Peyer's patch (tissue), 4 donors: ENCODE results near the gene CATSPERE.

Experiments used
- CTCF ChIP-seq, 6 experiments: fragments of 450-650 bp in 4 of 6; fragments of 200-600 bp in 2 of 6; sonication (generic) in 1 of 6; IDR thresholded peaks; one replicate each; pipeline ENCODE4 v1.5.1; 2017 to 2019; ENCODE audit warnings: antibody characterized with exemption in 6 of 6, mild to moderate bottlenecking in 3 of 6, moderate library complexity in 1 of 6
- POLR2A ChIP-seq, 2 donors: fragments of 450-650 bp; IDR thresholded peaks; one replicate each; pipeline ENCODE4 v1.5.1; 2017; ENCODE audit warnings: antibody characterized with exemption in 2 of 2, mild to moderate bottlenecking in 2 of 2, moderate library complexity in 2 of 2

GRCh38 chr1:244647819-244648218 lies 186.7 kb downstream of the CATSPERE start:
- TF ChIP-seq CTCF (IDR thresholded peaks at IDR 0.05): no peak
- TF ChIP-seq POLR2A (IDR thresholded peaks at IDR 0.05): no peak
